WTC11 (cell line): ENCODE results near the gene TDP2. TPM values are rescaled to one million over a fixed set of nuclear protein-coding genes. Genes with fewer than 3 reads are reported as not detected.

ENCODE experiments used
- ATAC-seq: fragments of 200-7000 bp; cut with Tn5 transposase; 2 replicates; pipeline ENCODE4 v1.10.0; 2021; ENCODE audit warnings: mild to moderate bottlenecking, moderate library complexity
- CTCF ChIA-PET: fragments of 300-600 bp; sonication (Branson Sonifier 250); formaldehyde crosslinking; loops from one replicate; lab custom pipeline; 2021; ENCODE audit warnings: antibody characterized with exemption; lab: Charles Lee
- POLR2A ChIA-PET: fragments of 350-600 bp; sonication (Branson Sonifier 250); formaldehyde crosslinking; loops from one replicate; lab custom pipeline; 2021; ENCODE audit warnings: antibody characterized with exemption; lab: Charles Lee
- DNase-seq: peaks from one replicate; pipeline ENCODE4 v3.0.0; 2021; ENCODE audit warnings: low spot score
- H3K27ac Mint-ChIP-seq: 2 replicates; pipeline ENCODE4 v1.8.0; 2021; ENCODE audit warnings: mixed read lengths
- H3K27me3 Mint-ChIP-seq: 2 replicates; pipeline ENCODE4 v1.8.0; 2021; ENCODE audit warnings: low read depth, mild to moderate bottlenecking, moderate library complexity, mixed read lengths
- H3K36me3 Mint-ChIP-seq: 2 replicates; pipeline ENCODE4 v1.8.0; 2021; ENCODE audit warnings: mixed read lengths
- H3K4me1 Mint-ChIP-seq: 2 replicates; pipeline ENCODE4 v1.8.0; 2022; ENCODE audit warnings: mixed read lengths
- H3K4me3 Mint-ChIP-seq: 2 replicates; pipeline ENCODE4 v1.8.0; 2021; ENCODE audit warnings: mild to moderate bottlenecking, moderate library complexity, mixed read lengths
- H3K9me3 Mint-ChIP-seq: 2 replicates; pipeline ENCODE4 v1.8.0; 2021; ENCODE audit warnings: mixed read lengths
- E2F5 ChIP-seq: sonication (generic); formaldehyde crosslinking; IDR thresholded peaks from 2 replicates; pipeline ENCODE4 v1.8.1; 2022; ENCODE audit warnings: mild to moderate bottlenecking, moderate library complexity, missing genetic modification reagents
- FOXJ3 ChIP-seq: sonication (generic); formaldehyde crosslinking; IDR thresholded peaks from 2 replicates; pipeline ENCODE4 v1.9.0; 2021; ENCODE audit warnings: missing genetic modification reagents, mild to moderate bottlenecking, borderline replicate concordance
- GABPB1 ChIP-seq: sonication (generic); formaldehyde crosslinking; IDR thresholded peaks from 2 replicates; pipeline ENCODE4 v1.8.1; 2023; ENCODE audit warnings: mild to moderate bottlenecking, missing genetic modification reagents
- GRHL2 ChIP-seq: fragments of 250-450 bp; sonication (Bioruptor Pico); IDR thresholded peaks from 2 replicates; pipeline ENCODE4 v1.8.0; 2022; ENCODE audit warnings: mild to moderate bottlenecking, moderate library complexity; ENCODE audit not compliant: insufficient replicate concordance, severe bottlenecking
- HMGXB4 ChIP-seq: sonication (generic); formaldehyde crosslinking; IDR thresholded peaks from 2 replicates; pipeline ENCODE4 v1.8.1; 2023; ENCODE audit warnings: mild to moderate bottlenecking, moderate library complexity, missing genetic modification reagents
- MAX ChIP-seq: sonication (generic); formaldehyde crosslinking; IDR thresholded peaks from 2 replicates; pipeline ENCODE4 v1.8.0; 2022; ENCODE audit warnings: mild to moderate bottlenecking, missing genetic modification reagents
- NFATC4 ChIP-seq: fragments of 250-450 bp; sonication (Bioruptor Pico); IDR thresholded peaks from 2 replicates; pipeline ENCODE4 v1.9.0; 2021; ENCODE audit warnings: mild to moderate bottlenecking
- NR3C1 ChIP-seq: sonication (generic); formaldehyde crosslinking; conservative IDR thresholded peaks from 2 replicates; pipeline ENCODE4 v1.8.1; 2023; ENCODE audit warnings: low read depth, mild to moderate bottlenecking, missing genetic modification reagents
- OVOL2 ChIP-seq: fragments of 250-450 bp; sonication (Bioruptor Pico); IDR thresholded peaks from 2 replicates; pipeline ENCODE4 v1.9.0; 2021; ENCODE audit warnings: mild to moderate bottlenecking, borderline replicate concordance
- PRRX2 ChIP-seq: fragments of 250-450 bp; sonication (Bioruptor Pico); IDR thresholded peaks from 2 replicates; pipeline ENCODE4 v1.8.0; 2021; ENCODE audit warnings: mild to moderate bottlenecking
- SMAD3 ChIP-seq: sonication (generic); formaldehyde crosslinking; IDR thresholded peaks from 2 replicates; pipeline ENCODE4 v1.8.0; 2022; ENCODE audit warnings: missing genetic modification reagents, mild to moderate bottlenecking, borderline replicate concordance
- TCF7 ChIP-seq: sonication (generic); formaldehyde crosslinking; IDR thresholded peaks from 2 replicates; pipeline ENCODE4 v1.8.0; 2022; ENCODE audit warnings: mild to moderate bottlenecking, low read depth, missing genetic modification reagents, moderate library complexity
- USF2 ChIP-seq: sonication (generic); formaldehyde crosslinking; IDR thresholded peaks from 2 replicates; pipeline ENCODE4 v1.8.1; 2023; ENCODE audit warnings: mild to moderate bottlenecking, missing genetic modification reagents, moderate library complexity
- ZNF671 ChIP-seq: fragments of 250-450 bp; sonication (Bioruptor Pico); IDR thresholded peaks from 2 replicates; pipeline ENCODE4 v1.8.0; 2021; ENCODE audit warnings: mild to moderate bottlenecking
- total RNA-seq: library from RNA; stranded (reverse); gene quantifications from 3 replicates; pipeline ENCODE4 v1.2.3, GENCODE V29; 2021
- TF ChIP-seq, protein P1 (sequence below): sonication (generic); formaldehyde crosslinking; IDR thresholded peaks from 2 replicates; pipeline ENCODE4 v1.8.0; 2023; ENCODE audit warnings: mild to moderate bottlenecking, missing genetic modification reagents
- TF ChIP-seq, protein P2 (sequence below): fragments of 250-450 bp; sonication (Bioruptor Pico); IDR thresholded peaks from 2 replicates; pipeline ENCODE4 v1.9.0; 2021; ENCODE audit warnings: moderate library complexity, mild to moderate bottlenecking, inconsistent platforms, borderline replicate concordance
- TF ChIP-seq, protein P3 (sequence below): sonication (generic); formaldehyde crosslinking; IDR thresholded peaks from 2 replicates; pipeline ENCODE4 v1.8.0; 2022; ENCODE audit warnings: mild to moderate bottlenecking, missing genetic modification reagents

The TDP2 gene
- total RNA-seq, 1 experiment from 2014 or later: 49.1 TPM

DNA sequence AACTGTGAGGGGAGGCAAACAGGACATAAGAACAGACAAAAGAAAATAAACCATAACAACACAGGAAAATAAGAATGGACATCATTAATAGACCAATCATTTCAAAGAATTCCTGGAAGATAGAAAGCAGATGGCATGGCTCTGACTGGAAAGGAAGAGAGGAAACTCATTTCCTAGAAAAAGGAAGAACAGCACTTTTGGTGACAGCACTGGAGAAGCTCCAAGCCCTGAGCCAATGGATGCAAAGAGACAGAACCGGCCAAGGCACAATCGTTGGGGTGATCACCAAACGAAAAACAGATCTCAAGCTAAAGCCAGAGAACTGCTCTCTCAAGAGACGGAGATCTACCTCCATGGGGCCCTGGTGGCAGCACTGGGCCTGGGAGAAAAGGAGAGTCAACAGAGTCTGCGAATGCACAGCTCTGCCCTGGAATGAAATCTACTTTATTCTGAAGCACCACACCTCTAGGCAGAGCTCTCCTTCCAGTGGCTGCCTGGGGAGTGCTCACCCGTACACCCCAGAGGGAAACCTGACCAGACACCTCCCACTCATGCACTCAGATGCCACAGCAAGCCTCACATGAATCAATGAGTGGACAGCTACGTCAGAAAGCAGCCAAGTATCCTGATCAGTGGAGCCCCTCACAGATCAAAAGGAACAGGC is 44.9 kb downstream of the TDP2 start:
- H3K27me3 Mint-ChIP-seq: no peaks in the 10 kb centered on the region
- ChIA-PET POLR2A (interaction anchor here (0.6 kb wide), 1 partner anchor 457 kb away, joined by 6 read pairs; no protein-coding TSS in a partner anchor), CTCF (interaction anchor here (0.6 to 2.1 kb wide), 9 partner anchors 9 to 101 kb away, joined by 3 to 5 read pairs (median 3); no protein-coding TSS in a partner anchor)
- no peak overlapping the region; the same call in 1 of the 2 replicates for H3K27ac Mint-ChIP-seq
- ATAC-seq (peak; percentile 64), DNase-seq (no peak)
- no peak overlapping the region for H3K4me3 Mint-ChIP-seq
- H3K36me3 Mint-ChIP-seq: no peaks in the 10 kb centered on the region
- TF ChIP-seq E2F5 (no peak), SMAD3 (CRISPR knock-in tag) (no peak), HMGXB4 (CRISPR knock-in tag) (no peak), ZNF671 (CRISPR knock-in tag) (no peak), NR3C1 (no peak), GRHL2 (CRISPR knock-in tag) (no peak), OVOL2 (CRISPR knock-in tag) (no peak), PRRX2 (CRISPR knock-in tag) (no peak), TCF7 (CRISPR knock-in tag) (no peak), MAX (CRISPR knock-in tag) (no peak), GABPB1 (CRISPR knock-in tag) (no peak), USF2 (no peak), NFATC4 (CRISPR knock-in tag) (no peak), FOXJ3 (CRISPR knock-in tag) (no peak)
- TF ChIP-seq, protein P1, sequence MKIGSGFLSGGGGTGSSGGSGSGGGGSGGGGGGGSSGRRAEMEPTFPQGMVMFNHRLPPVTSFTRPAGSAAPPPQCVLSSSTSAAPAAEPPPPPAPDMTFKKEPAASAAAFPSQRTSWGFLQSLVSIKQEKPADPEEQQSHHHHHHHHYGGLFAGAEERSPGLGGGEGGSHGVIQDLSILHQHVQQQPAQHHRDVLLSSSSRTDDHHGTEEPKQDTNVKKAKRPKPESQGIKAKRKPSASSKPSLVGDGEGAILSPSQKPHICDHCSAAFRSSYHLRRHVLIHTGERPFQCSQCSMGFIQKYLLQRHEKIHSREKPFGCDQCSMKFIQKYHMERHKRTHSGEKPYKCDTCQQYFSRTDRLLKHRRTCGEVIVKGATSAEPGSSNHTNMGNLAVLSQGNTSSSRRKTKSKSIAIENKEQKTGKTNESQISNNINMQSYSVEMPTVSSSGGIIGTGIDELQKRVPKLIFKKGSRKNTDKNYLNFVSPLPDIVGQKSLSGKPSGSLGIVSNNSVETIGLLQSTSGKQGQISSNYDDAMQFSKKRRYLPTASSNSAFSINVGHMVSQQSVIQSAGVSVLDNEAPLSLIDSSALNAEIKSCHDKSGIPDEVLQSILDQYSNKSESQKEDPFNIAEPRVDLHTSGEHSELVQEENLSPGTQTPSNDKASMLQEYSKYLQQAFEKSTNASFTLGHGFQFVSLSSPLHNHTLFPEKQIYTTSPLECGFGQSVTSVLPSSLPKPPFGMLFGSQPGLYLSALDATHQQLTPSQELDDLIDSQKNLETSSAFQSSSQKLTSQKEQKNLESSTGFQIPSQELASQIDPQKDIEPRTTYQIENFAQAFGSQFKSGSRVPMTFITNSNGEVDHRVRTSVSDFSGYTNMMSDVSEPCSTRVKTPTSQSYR (CRISPR knock-in tag): no peak
- TF ChIP-seq, protein P2, sequence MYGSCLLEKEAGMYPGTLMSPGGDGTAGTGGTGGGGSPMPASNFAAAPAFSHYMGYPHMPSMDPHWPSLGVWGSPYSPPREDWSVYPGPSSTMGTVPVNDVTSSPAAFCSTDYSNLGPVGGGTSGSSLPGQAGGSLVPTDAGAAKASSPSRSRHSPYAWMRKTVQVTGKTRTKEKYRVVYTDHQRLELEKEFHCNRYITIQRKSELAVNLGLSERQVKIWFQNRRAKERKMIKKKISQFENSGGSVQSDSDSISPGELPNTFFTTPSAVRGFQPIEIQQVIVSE (CRISPR knock-in tag): no peak
- TF ChIP-seq, protein P3, sequence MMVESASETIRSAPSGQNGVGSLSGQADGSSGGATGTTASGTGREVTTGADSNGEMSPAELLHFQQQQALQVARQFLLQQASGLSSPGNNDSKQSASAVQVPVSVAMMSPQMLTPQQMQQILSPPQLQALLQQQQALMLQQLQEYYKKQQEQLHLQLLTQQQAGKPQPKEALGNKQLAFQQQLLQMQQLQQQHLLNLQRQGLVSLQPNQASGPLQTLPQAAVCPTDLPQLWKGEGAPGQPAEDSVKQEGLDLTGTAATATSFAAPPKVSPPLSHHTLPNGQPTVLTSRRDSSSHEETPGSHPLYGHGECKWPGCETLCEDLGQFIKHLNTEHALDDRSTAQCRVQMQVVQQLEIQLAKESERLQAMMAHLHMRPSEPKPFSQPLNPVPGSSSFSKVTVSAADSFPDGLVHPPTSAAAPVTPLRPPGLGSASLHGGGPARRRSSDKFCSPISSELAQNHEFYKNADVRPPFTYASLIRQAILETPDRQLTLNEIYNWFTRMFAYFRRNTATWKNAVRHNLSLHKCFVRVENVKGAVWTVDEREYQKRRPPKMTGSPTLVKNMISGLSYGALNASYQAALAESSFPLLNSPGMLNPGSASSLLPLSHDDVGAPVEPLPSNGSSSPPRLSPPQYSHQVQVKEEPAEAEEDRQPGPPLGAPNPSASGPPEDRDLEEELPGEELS (CRISPR knock-in tag): no peak
- peaks cover 22% of the 10 kb centered on the region for H3K4me1 Mint-ChIP-seq
- H3K9me3 Mint-ChIP-seq: peaks cover 8% of the 10 kb centered on the region
